BJ (cell line): ENCODE data around the gene RGS14. TPM values are rescaled to one million over a fixed set of nuclear protein-coding genes. Genes with fewer than 3 reads are reported as not detected.

Source experiments
- CTCF ChIA-PET: fragments of 350-600 bp; formaldehyde crosslinking; extraction: SDS; loops from one replicate; lab custom pipeline; 2021; ENCODE audit warnings: antibody characterized with exemption, inconsistent platforms; lab: Yijun Ruan, JAX
- POLR2A ChIA-PET: fragments of 300-600 bp; sonication (Branson Sonifier 250); formaldehyde crosslinking; extraction: SDS; loops from one replicate; lab custom pipeline; 2021; ENCODE audit warnings: antibody characterized with exemption; lab: Charles Lee
- DNase-seq: peaks from one replicate; pipeline ENCODE4 v3.0.0-alpha.2; 2011; ENCODE audit warnings: low read depth
- H3K27me3 ChIP-seq: 2 replicates; pipeline ENCODE4 v1.6.0; 2011; ENCODE audit warnings: low read length; ENCODE audit not compliant: control insufficient read depth, insufficient read depth
- H3K36me3 ChIP-seq: 2 replicates; pipeline ENCODE4 v1.5.1; 2011; ENCODE audit warnings: low read length; ENCODE audit not compliant: control insufficient read depth, insufficient read depth
- H3K4me3 ChIP-seq: 2 replicates; pipeline ENCODE4 v1.5.1; 2011; ENCODE audit warnings: low read depth, mild to moderate bottlenecking, control low read depth, low read length
- CTCF ChIP-seq: IDR thresholded peaks from 2 replicates; pipeline ENCODE4 v1.5.1; 2011; ENCODE audit warnings: low read depth, mild to moderate bottlenecking, control low read depth, inconsistent platforms, low read length, moderate library complexity; ENCODE audit not compliant: insufficient read depth
- polyA plus RNA-seq: library from polyadenylated mRNA; depleted of rRNA; stranded (reverse); fragments of >200 nt; gene quantifications from 2 replicates; pipeline ENCODE4 v1.2.3, GENCODE V29; 2011

Gene RGS14
- polyA plus RNA-seq, 1 experiment: 6.0 TPM

- Histone ChIP-seq H3K36me3 (no peaks in the 10 kb centered on the region), H3K27me3 (peaks cover 27% of the 10 kb centered on the region), H3K4me3 (no peak overlapping the region)
- DNase-seq: no peak
- no peak for TF ChIP-seq CTCF
- ChIA-PET CTCF (interaction anchor here (3.2 to 9.1 kb wide), 2 partner anchors 8 to 58 kb away, joined by 14 to 187 read pairs; partner anchors contain the start of genes F12 and PFN3), POLR2A (no interaction called here)
Measured at GRCh38 chr5:177396807-177397206, 39.1 kb downstream of the RGS14 start.

GRCh38 chr5:177397875-177398390 is 40.2 kb downstream of the RGS14 start:
- H3K27me3 ChIP-seq: peaks cover 35% of the 10 kb centered on the region
- TF ChIP-seq CTCF: no peak
- CTCF ChIA-PET: interaction anchor here (0.6 to 3.2 kb wide), 5 partner anchors 8 to 499 kb away, joined by 3 to 14 read pairs (median 3); no protein-coding TSS in a partner anchor
- H3K36me3 ChIP-seq: no peaks in the 10 kb centered on the region
- H3K4me3 ChIP-seq: no peak overlapping the region
- DNase-seq: no peak
- POLR2A ChIA-PET: no interaction called here

GRCh38 chr5:177399997-177400868 is 42.5 kb downstream of the RGS14 start, which contains the start of gene PFN3:
TSS of gene PFN3 (minus strand) at chr5:177400661. CDS start at chr5:177400576, 85 bp downstream.
- CTCF ChIA-PET: interaction anchor here (0.7 to 10.0 kb wide), 3 partner anchors 7 to 52 kb away, joined by 3 to 352 read pairs (median 187); partner anchors contain the start of gene PRR7
- TF ChIP-seq CTCF: no peak
- H3K4me3 ChIP-seq: no peak within 1 kb of the TSS
- peaks cover 37% of the 10 kb centered on the region for H3K27me3 ChIP-seq
- no peak for DNase-seq
- POLR2A ChIA-PET: no interaction called here
- H3K36me3 ChIP-seq: no peaks in the 10 kb centered on the region

- no peaks in the 10 kb centered on the region for H3K36me3 ChIP-seq
- TF ChIP-seq CTCF: peak; percentile 59
- no peak for DNase-seq
- H3K27me3 ChIP-seq: peaks cover 33% of the 10 kb centered on the region
- POLR2A ChIA-PET: interaction anchor here (0.6 kb wide), 1 partner anchor 11 kb away, joined by 3 read pairs; no protein-coding TSS in a partner anchor
- CTCF ChIA-PET: interaction anchor here (0.5 to 10.0 kb wide), 21 partner anchors 10 to 289 kb away, joined by 3 to 352 read pairs (median 8); partner anchors contain the start of genes B4GALT7, GRK6, LMAN2 and PRR7
- no peak overlapping the region for H3K4me3 ChIP-seq
Measured at GRCh38 chr5:177402271-177403043, 44.7 kb downstream of the RGS14 start.
